ENCODE data around the gene ARHGAP4. TPM values are rescaled to one million over a fixed set of nuclear protein-coding genes. Genes with fewer than 3 reads are reported as not detected.

ARHGAP4 gene
- total RNA-seq, 4 donors from 2014 or later = 16.6 to 72.2 (median 36.4) TPM

DNA sequence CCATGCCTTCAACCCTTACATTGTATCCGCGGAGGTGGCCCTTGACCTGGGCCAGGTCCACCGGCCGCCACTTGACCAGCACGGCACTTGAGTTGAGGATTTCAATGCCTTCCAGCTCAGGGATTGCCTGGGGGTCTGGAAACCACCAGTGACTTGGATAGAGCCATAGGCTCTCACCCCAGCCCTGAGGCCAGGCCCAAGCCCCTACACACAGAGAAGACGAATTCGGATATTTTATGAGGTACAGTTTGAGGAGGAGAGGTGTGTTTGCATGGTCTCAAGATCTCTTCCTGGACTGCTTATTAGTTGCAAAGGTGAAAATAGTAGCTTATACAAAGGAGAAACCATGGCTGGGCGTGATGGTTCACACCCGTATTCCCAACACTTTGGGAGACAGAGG lies 60.4 kb downstream of the ARHGAP4 start:
- no peak for ATAC-seq (ENCODE audit: low FRiP score)
- DNase-seq (ENCODE audit: low spot score) = no peak

DNA sequence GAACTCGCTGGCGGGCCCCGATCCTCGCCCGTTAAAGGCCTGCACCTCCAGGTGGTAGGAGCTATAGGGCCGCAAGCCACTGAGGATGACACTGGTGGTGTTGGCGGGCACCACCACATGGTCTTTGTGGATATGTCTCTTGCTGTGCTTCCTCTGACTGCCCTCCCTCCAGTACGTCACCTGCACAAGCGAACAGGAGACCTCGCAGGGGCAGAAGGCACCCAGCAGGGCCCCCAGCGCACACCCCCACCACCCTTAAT lies 60.8 kb downstream of the ARHGAP4 start:
- TF ChIP-seq CTCF (IDR thresholded peaks at IDR 0.05) = no peak
- ATAC-seq (ENCODE audit: low FRiP score) (no peak), DNase-seq (ENCODE audit: low spot score) (no peak)

More for the DNA sequence above, 60.4 kb downstream of the ARHGAP4 start:
- TF ChIP-seq CTCF (IDR thresholded peaks at IDR 0.05) = no peak

GRCh38 chrX:153864561-153865320 lies 61.3 kb downstream of the ARHGAP4 start:
- DNase-seq (ENCODE audit: low spot score) = no peak
- TF ChIP-seq CTCF (IDR thresholded peaks at IDR 0.05) = no peak
- no peak for ATAC-seq (ENCODE audit: low FRiP score)

DNA sequence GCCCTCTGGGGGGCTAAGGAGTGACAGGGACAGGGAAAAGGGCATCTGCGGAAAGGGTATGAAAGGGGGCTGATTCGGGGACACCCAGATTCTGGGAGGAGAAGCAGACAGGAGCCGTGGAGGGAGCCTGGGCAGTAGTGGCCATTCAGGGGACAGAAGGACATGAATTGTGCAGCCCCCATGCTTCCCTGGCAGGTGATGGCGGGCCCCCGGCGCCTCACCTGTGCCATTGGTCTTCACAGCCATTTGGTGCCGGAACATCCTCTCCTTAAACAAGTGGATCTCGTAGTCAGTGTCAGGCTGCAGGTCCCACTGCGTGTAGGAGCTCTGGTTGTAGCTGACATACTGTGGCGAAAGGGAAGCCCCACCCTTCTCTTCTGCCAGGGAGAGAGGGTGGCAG lies 62.0 kb downstream of the ARHGAP4 start:
- ATAC-seq (ENCODE audit: low FRiP score) = no peak
- no peak for DNase-seq (ENCODE audit: low spot score)
- no peak for TF ChIP-seq CTCF (IDR thresholded peaks at IDR 0.05)

GRCh38 chrX:153863251-153863991 lies 62.6 kb downstream of the ARHGAP4 start:
- DNase-seq (ENCODE audit: low spot score) = no peak
- no peak for ATAC-seq (ENCODE audit: low FRiP score)
- TF ChIP-seq CTCF (IDR thresholded peaks at IDR 0.05) = no peak

DNA sequence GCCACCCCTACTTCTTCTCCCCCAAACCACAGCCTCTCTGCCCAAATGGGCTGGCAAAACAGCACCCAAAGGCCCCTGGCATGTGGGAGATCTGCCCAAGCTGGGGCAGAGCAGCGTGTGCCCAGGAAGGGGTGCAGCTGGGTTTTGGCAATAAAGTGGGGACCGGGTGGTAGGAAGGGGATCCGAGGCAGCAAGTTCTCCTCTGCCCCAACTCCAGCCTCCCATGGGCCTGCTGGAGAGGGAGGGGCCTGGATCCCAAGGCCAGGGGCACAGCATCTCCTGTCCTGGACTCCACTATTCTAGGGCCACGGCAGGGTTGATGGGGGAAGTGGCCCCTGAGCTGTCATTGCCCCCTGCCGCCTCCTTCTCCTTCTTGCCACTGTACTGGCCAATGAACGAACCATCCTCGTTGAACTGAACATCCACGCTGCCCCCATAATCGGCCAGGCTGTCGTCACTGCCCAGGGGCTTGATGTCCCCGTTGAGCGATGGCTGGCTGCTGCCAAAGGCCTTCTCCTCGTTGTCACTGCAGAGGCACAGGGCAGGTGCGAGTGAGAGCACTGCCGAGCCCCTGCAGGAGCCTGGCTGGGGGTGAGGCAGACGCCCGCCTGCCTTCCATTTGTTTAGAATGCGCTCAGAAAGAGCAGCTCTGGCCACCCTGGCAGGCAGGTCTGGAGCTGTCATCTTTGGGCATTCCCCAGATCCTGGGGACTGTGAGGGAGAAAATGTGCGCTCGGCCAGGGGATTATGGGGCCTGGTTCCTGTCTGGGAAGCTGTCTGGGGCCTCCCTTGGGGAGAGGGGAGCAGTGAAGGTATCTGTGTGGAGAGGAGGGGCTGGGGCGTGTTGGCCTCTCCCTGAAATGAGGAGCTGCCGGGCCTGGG lies 63.5 kb downstream of the ARHGAP4 start:
- TF ChIP-seq CTCF (IDR thresholded peaks at IDR 0.05) = no peak
- ATAC-seq (ENCODE audit: low FRiP score) (no peak), DNase-seq (ENCODE audit: low spot score) (no peak)
